Keratinocyte (primary cell): ENCODE measurements around the gene ART4.

Experiments used
- CTCF ChIP-seq, 3 experiments: IDR thresholded peaks in 1 of 3; conservative IDR thresholded peaks in 1 of 3; optimal IDR thresholded peaks in 1 of 3; 2 replicates in 2 of 3; 3 replicates in 1 of 3; pipeline versions ENCODE3 to v1.5.1; 2011; ENCODE audit warnings: low read length in 3 of 3, mild to moderate bottlenecking in 3 of 3, moderate library complexity in 2 of 3, control low read depth in 1 of 3, inconsistent platforms in 1 of 3; ENCODE audit not compliant: insufficient read depth in 2 of 3; ENCODE audit errors: extremely low read depth in 1 of 3
- EZH2 ChIP-seq: IDR thresholded peaks from one replicate; pipeline ENCODE4 v1.6.1; 2012; ENCODE audit warnings: inconsistent platforms, mild to moderate bottlenecking, low read length, moderate library complexity

- TF ChIP-seq CTCF (optimal IDR thresholded peaks at IDR 0.05 in 1 of 3, IDR thresholded peaks at IDR 0.05 in 1 of 3, conservative IDR thresholded peaks at IDR 0.05 in 1 of 3; ENCODE audit: extremely low read depth in 1 of 3, insufficient read depth in 2 of 3, low read length in 3 of 3) = no peak
- no peak for TF ChIP-seq EZH2
Observed at GRCh38 chr12:14803830-14804160, 39.5 kb downstream of the ART4 start.
